OCI-M2 (cell line): ENCODE data around the gene PRKCQ.

Experiments used
- DNase-seq: peaks from one replicate; lab custom pipeline; 2025; ENCODE audit not compliant: unreplicated experiment; lab: John Stamatoyannopoulos, UW

Gene PRKCQ

GRCh38 chr10:6579904-6580278 is at the start of gene PRKCQ:
Gene PRKCQ, minus strand, starts transcription at chr10:6580276. Its CDS starts 65,141 bp downstream, at chr10:6515135.
- DNase-seq, result no peak

DNA sequence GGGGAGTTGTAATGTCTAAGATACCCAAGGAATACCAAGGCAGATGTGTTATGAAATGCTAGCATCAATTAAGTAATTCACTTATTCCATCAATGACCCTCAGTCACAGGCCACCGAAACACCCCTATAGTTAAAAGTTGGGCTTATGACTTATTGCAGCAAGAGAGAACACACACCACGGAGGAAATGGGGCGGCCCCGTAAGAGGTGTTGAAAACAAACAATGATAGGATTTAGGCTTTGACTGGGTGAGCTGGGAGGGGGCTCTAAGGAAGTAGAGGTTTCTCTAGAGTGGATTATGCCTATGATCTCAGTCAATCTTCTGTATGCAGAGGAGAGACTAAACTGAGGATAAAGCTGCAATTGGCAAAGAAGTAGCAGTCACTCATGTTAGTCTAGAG is 45.4 kb upstream of the PRKCQ start:
- no peak for DNase-seq

GRCh38 chr10:6624392-6624791 is 44.3 kb upstream of the PRKCQ start:
- no peak for DNase-seq

DNA sequence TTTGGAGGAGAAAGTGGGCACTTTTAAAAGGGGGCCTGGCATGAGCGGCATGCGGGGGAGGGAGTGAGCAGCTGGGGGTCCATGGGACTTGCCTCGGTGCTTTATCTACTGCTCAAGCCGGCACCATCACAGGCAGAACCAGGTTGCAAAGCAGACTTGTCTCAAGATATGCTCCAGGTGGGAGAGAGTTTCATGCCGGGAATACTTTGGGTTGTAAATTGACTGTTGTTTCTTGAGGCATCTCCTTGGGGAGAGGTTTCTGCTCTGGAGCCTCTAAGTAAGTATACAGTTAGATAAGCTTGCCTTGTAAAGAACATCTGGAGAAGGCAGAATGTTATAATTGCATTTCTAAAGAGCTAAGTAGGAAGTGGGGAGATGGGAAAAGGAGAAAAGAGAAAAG is 42.8 kb upstream of the PRKCQ start:
- no peak for DNase-seq

DNA sequence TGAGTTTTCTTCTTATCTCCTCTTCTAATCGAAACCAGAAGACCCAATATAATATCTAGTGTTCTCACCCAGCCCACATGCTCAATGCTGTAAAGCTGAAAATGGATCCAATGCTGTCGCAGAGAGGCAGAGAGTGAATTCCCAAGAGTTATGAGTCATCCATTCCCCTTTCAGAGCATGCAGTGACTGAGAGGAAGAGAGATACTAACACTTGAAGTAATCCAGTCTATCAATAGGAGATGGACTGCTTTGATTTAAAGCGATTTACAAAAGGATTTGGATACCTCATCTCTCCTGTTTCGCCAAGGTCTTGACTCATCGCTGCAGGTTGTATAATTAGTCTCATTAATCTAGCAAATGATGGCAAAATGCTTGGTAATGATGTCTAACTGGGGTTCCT is 41.5 kb upstream of the PRKCQ start:
- DNase-seq, result no peak

GRCh38 chr10:6619660-6620059 is 39.6 kb upstream of the PRKCQ start:
- no peak for DNase-seq

GRCh38 chr10:6618340-6618739 is 38.3 kb upstream of the PRKCQ start:
- no peak for DNase-seq

- no peak for DNase-seq
These were observed 37.4 kb upstream of the PRKCQ start for GRCh38 chr10:6617309-6618076.

GRCh38 chr10:6615971-6616370 is 35.9 kb upstream of the PRKCQ start:
- DNase-seq, result no peak

DNA sequence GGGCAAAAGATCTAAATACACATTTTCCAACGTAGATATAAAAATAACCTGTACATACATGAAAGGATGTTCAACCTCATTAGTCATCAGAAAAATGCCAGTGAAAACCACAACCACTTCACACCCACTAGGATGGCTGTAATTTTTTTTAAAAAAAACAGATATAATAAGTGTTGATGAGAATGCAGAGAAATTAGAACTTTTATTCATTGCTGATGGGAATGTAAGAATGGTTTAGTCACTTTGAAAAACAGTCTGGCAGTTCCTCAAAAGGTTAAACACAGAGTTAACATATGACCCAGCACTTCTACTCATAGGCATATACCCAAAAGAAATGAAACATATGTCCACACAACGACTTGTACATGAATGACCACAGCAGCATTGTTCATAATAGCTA is 32.3 kb upstream of the PRKCQ start:
- DNase-seq, result no peak

DNA sequence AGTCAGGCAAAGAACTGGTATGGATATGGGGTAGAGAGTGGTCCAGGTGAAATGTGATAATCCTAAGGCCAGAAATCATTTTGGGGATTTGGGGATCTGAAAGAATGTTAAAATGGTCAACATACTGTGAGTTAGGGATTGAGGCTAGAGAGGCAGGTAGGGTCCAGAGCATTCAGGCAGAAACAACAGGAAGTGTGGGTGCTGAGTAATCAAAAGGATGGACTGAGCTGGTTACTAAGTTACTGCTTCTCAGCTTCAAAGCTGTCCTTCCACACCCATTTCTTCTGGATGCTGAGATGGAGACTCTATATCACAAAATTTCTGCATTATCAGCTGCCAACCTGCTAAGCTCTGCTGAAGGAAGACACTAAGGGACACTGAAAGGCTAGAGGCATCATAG is 30.6 kb upstream of the PRKCQ start:
- no peak for DNase-seq

DNA sequence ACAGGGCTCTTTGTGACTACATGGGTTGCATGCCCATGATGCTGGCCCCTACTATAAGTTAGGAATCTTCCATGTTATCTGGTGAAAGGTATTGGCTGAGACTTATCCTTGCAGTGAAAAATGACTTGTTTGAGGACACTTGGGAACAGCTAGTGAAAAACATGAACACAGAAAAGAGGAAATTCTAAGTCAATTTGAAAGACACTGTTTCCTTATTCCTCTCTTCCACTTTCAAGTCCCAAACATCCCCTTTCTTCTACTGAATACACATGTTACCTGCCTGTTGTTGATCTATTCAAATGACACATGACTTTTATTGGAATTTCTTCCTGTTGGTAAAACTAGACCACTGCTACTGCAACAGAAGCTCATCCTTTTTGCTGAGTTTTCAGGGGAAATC is 29.5 kb upstream of the PRKCQ start:
- no peak for DNase-seq

DNA sequence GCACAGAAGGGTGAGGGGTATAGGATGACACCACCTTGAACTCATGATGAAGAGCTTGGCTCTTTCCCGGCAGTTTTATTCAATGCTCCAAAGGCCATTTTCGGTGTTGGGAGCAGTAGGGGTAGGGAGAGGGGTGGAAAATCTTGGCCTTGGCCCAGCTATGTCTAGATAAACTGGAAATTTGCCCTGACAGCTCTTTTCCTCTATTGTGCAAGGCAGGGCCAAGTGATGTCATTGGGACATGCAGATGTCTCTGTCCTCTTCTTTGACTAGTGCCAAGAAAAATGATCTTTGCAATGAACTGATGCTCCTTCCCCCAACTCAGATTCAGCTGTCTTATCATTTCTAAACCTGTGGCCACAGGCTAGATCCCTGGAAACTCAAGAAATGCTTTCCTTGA is 27.7 kb upstream of the PRKCQ start:
- no peak for DNase-seq

GRCh38 chr10:6607182-6607581 is 27.1 kb upstream of the PRKCQ start:
- DNase-seq, result no peak

GRCh38 chr10:6603142-6604125 is 23.4 kb upstream of the PRKCQ start:
- DNase-seq, result no peak

- DNase-seq, result no peak
These were observed 22.6 kb upstream of the PRKCQ start for GRCh38 chr10:6602700-6603084.

DNA sequence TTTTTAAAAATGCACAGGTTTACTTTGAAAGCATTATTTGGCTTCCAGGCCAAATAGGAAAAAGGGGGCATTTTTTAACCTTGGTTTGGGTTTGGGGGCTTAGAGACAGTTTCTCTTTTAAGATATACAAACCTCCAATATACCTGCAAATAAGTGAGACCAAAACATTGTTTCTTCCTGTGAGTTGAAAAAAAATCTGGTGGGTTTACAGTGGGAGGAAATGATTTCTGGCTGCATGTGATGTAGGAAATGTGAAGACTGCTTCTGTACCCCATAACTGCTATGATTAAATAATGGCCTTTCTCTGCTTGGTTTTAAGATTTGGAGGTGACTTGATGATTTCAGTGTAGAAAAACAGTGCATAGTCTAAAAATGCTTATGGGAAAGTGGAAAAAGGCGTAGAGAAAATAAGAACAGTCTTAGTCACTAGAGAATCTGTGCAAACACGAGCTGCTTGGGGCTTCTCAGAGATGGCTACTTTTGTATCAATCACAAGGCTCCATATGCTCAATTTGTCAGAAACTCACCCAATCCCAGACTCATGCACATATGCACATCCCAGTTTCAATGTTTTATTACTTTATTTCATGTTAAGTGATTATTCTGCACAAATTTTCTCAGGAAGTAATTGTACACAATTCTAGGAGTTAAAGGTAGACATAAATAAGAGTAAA is 22.1 kb upstream of the PRKCQ start:
- DNase-seq, result no peak

GRCh38 chr10:6601246-6601805 is 21.2 kb upstream of the PRKCQ start:
- DNase-seq, result no peak

DNA sequence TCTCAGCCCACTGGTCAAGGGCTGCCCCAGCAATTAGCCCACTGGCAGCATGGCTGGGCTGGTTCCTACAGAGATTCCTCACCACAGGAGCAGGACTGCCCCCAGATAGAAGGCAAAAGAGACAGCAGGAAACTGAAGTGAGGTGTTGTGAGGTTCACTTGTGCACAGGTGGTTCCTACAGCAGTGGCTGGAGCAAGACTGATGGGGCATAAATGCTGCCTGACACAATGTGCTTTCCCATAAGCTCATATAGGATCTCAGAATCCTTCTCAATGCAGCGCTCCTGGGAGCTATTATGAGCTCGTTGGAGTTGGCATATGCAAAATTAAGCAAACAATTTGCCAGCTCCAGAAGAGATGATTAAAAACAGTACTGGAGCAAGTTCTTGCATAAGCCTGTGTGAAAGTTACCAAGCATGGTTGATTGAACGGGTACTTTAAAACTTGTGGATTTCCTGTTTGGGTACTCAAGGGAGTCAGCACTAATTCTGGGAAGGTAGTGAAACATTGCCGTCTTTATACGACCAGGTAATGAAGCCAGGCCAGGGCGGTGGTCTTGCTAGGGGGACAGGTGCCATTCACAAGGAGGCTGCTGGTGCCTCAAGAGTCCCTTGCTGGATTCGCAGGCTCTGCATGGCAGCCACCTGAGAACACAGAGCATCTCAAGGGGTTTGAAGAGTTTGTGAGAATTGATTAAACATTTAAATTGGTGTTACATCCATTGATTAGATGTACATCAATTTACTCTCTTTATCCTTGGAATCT is 20.3 kb upstream of the PRKCQ start:
- DNase-seq, result no peak

DNA sequence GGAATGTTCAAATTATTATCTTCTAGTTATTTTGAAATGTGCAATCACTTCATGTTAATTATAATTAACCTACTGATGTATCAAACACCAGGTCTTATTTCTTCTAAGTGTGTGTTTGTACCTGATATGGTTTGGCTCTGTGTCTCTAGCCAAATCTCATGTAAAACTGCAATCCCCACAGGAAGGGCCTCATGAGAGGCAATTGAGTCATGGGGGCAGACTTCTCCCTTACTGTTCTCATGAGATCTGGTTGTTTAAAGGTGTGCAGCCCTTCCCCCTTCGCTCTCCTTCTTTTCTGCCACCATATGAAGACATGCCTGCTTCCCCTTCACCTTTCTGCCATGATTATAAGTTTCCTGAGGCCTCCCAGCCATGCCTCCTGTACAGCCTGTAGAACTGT is 18.6 kb upstream of the PRKCQ start:
- no peak for DNase-seq

DNA sequence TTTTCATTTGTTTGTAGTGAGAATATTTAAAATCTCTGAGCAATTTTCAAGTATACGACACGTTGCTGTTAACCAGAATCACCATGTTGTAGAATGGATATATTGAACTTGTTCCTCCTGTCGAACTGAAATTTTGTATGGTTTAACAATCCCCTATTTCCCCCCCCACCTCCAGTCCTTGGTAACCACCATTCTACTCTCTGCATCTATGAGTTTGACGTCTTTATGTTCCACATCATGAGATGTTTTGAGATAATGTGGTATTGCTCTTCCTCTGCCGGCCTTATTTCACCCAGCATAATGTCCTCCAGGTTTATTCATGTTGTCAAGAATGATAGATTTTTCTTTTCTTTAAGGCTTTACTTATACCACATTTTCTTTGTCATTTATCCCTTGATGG is 17.4 kb upstream of the PRKCQ start:
- no peak for DNase-seq
